NCI-H446 treated with DMSO at 0.1 percent for 48 hours (cell line): ENCODE measurements around the gene XPC.
"Not testable (repeated sequence)": the region's sequence is repeated elsewhere in the genome, so short reads cannot be mapped to it uniquely, and the experiment has no call there.

Experiments used
- DNase-seq: peaks from one replicate; lab custom pipeline; 2025; lab: John Stamatoyannopoulos, UW

The XPC gene

GRCh38 chr3:14178247-14179113 lies at the start of gene XPC, which contains the start of gene LSM3:
Gene XPC, minus strand, starts transcription at chr3:14178601. Its CDS starts 33 bp downstream, at chr3:14178568.
Gene LSM3, plus strand, starts transcription at chr3:14178817. Its CDS starts 44 bp downstream, at chr3:14178861.
- peak; percentile 92 for DNase-seq

- no peak for DNase-seq
These were observed 49.5 kb upstream of the XPC start for GRCh38 chr3:14227856-14228255.

- DNase-seq = not testable (repeated sequence)
These were observed 48.0 kb upstream of the XPC start for GRCh38 chr3:14226351-14226750.

- DNase-seq = no peak
These were observed 47.0 kb upstream of the XPC start for GRCh38 chr3:14225421-14225820.

GRCh38 chr3:14224895-14225294 lies 46.5 kb upstream of the XPC start:
- DNase-seq = no peak

GRCh38 chr3:14223595-14223994 lies 45.2 kb upstream of the XPC start:
- no peak for DNase-seq

- DNase-seq = no peak
These were observed 44.6 kb upstream of the XPC start for GRCh38 chr3:14222900-14223594.

- no peak for DNase-seq
These were observed 44.1 kb upstream of the XPC start for GRCh38 chr3:14222457-14222856.

GRCh38 chr3:14221902-14222301 lies 43.5 kb upstream of the XPC start:
- no peak for DNase-seq

- DNase-seq = no peak
These were observed 42.5 kb upstream of the XPC start for GRCh38 chr3:14220933-14221332.

GRCh38 chr3:14218355-14218754 lies 40.0 kb upstream of the XPC start:
- no peak for DNase-seq

- DNase-seq = peak; percentile 50
These were observed 38.1 kb upstream of the XPC start for GRCh38 chr3:14216257-14217048.

- DNase-seq = no peak
These were observed 36.4 kb upstream of the XPC start for GRCh38 chr3:14214764-14215163.

- no peak for DNase-seq
These were observed 34.8 kb upstream of the XPC start for GRCh38 chr3:14213066-14213774.

- DNase-seq = no peak
These were observed 33.6 kb upstream of the XPC start for GRCh38 chr3:14212032-14212431.

- DNase-seq = no peak
These were observed 33.2 kb upstream of the XPC start for GRCh38 chr3:14211621-14212020.

GRCh38 chr3:14210843-14211594 lies 32.6 kb upstream of the XPC start:
- DNase-seq = no peak

GRCh38 chr3:14210290-14210688 lies 31.9 kb upstream of the XPC start:
- no peak for DNase-seq

- no peak for DNase-seq
These were observed 31.3 kb upstream of the XPC start for GRCh38 chr3:14209581-14210289.

GRCh38 chr3:14208977-14209394 lies 30.6 kb upstream of the XPC start:
- no peak for DNase-seq
